GM12878 (cell line): ENCODE results near the gene MPHOSPH6. TPM values are rescaled to one million over a fixed set of nuclear protein-coding genes. Genes with fewer than 3 reads are reported as not detected.

Experiments used
- ATAC-seq: fragments of 200-7000 bp; cut with Tn5 transposase; 3 replicates; pipeline ENCODE4 v1.9.1; 2020; ENCODE audit warnings: mild to moderate bottlenecking, moderate library complexity
- Bru-seq: library from RNA; stranded (reverse); fragments of 400-500 nt; gene quantifications from one replicate; lab custom pipeline; 2021; lab: Mats Ljungman, UMichigan
- BruChase-seq, 2 experiments: library from RNA; stranded (reverse); fragments of 400-500 nt; gene quantifications; one replicate each; lab custom pipeline; 2021; lab: Mats Ljungman, UMichigan
- BruUV-seq: library from RNA; stranded (reverse); fragments of 400-500 nt; replicated peaks from 2 replicates; lab custom pipeline; 2021; lab: Mats Ljungman, UMichigan
- CTCF ChIA-PET: fragments of 300-600 bp; sonication (Branson Sonifier 250); formaldehyde crosslinking; extraction: SDS; loops from one replicate; lab custom pipeline; 2021; ENCODE audit warnings: inconsistent platforms; lab: Yijun Ruan, JAX
- POLR2A ChIA-PET: fragments of 350-600 bp; formaldehyde crosslinking; extraction: SDS; loops from one replicate; lab custom pipeline; 2021; ENCODE audit warnings: inconsistent platforms; lab: Charles Lee
- RAD21 ChIA-PET: fragments of 300-600 bp; sonication (Branson Sonifier 250); formaldehyde crosslinking; loops from one replicate; lab custom pipeline; 2023; ENCODE audit warnings: antibody characterized with exemption; ENCODE audit not compliant: unreplicated experiment; lab: Charles Lee
- SMC1A ChIA-PET: fragments of 300-600 bp; sonication (Branson Sonifier 250); formaldehyde crosslinking; loops from one replicate; lab custom pipeline; 2023; ENCODE audit not compliant: unreplicated experiment, uncharacterized antibody; lab: Charles Lee
- DNase-seq: peaks from one replicate; pipeline ENCODE4 v3.0.0-alpha.2; 2011; ENCODE audit warnings: low read depth, low spot score
- FAIRE-seq: peaks from 3 replicates; lab custom pipeline; 2011; peaks lifted over from hg19 to GRCh38; lab: Jason Lieb, UNC
- H2AFZ ChIP-seq: 2 replicates; pipeline ENCODE4 v1.6.0; 2011; ENCODE audit warnings: low read depth, low read length, control low read depth; ENCODE audit not compliant: control insufficient read depth
- H3K27ac ChIP-seq: 2 replicates; pipeline ENCODE4 v1.5.1; 2011; ENCODE audit warnings: control low read depth; ENCODE audit not compliant: control insufficient read depth, insufficient read depth
- H3K27me3 ChIP-seq, 2 experiments: replicated peaks in 1 of 2; 2 replicates each; pipeline versions ENCODE4 v1.6.0 to v1.6.1; 2011; ENCODE audit warnings: low read length in 1 of 2; ENCODE audit not compliant: control insufficient read depth in 2 of 2, insufficient read depth in 2 of 2
- H3K36me3 ChIP-seq, 2 experiments: 2 replicates each; pipeline ENCODE4 v1.5.1; 2011; ENCODE audit warnings: low read length in 1 of 2; ENCODE audit not compliant: control insufficient read depth in 2 of 2, insufficient read depth in 2 of 2
- H3K4me1 ChIP-seq: 2 replicates; pipeline ENCODE4 v1.6.1; 2011; ENCODE audit warnings: mild to moderate bottlenecking, low read length, moderate library complexity, mixed read lengths; ENCODE audit not compliant: control insufficient read depth, insufficient read depth
- H3K4me2 ChIP-seq: 2 replicates; pipeline ENCODE4 v1.6.0; 2011; ENCODE audit warnings: control low read depth; ENCODE audit not compliant: control insufficient read depth, insufficient read depth
- H3K4me3 ChIP-seq: fragments of 200-600 bp; sonication (generic); 2 replicates; pipeline ENCODE4 v1.5.1; 2016
- H3K79me2 ChIP-seq: 2 replicates; pipeline ENCODE4 v1.6.0; 2011; ENCODE audit warnings: low read length; ENCODE audit not compliant: control insufficient read depth, insufficient read depth
- H3K9ac ChIP-seq: 2 replicates; pipeline ENCODE4 v1.8.0; 2011; ENCODE audit warnings: low read length, control low read depth, mixed read lengths; ENCODE audit not compliant: control insufficient read depth, insufficient read depth
- H3K9me3 ChIP-seq: replicated peaks from 3 replicates; pipeline ENCODE4 v1.5.1; 2011; ENCODE audit warnings: mild to moderate bottlenecking, low read length; ENCODE audit not compliant: control insufficient read depth, insufficient read depth
- H4K20me1 ChIP-seq: 2 replicates; pipeline ENCODE4 v1.6.0; 2011; ENCODE audit not compliant: control insufficient read depth, insufficient read depth
- BCL11A ChIP-seq: IDR thresholded peaks from 2 replicates; pipeline ENCODE4 v1.6.1; 2011; ENCODE audit warnings: low read depth, low read length
- GATAD2B ChIP-seq: fragments of 450-650 bp; conservative IDR thresholded peaks from 2 replicates; pipeline ENCODE4 v1.6.1; 2017; ENCODE audit warnings: low read depth, mild to moderate bottlenecking, moderate library complexity
- IKZF1 ChIP-seq: fragments of 450-650 bp; conservative IDR thresholded peaks from 2 replicates; pipeline ENCODE4 v1.6.1; 2017; ENCODE audit warnings: antibody characterized with exemption, mild to moderate bottlenecking
- MEF2B ChIP-seq: fragments of 450-650 bp; IDR thresholded peaks from 2 replicates; pipeline ENCODE4 v1.6.1; 2018; ENCODE audit warnings: mild to moderate bottlenecking, moderate library complexity; ENCODE audit not compliant: partially characterized antibody, poor library complexity, severe bottlenecking
- NR2C2 ChIP-seq: IDR thresholded peaks from 2 replicates; pipeline ENCODE4 v1.6.1; 2011; ENCODE audit warnings: borderline replicate concordance, low read depth; ENCODE audit not compliant: control insufficient read depth, insufficient read length
- NRF1 ChIP-seq: conservative IDR thresholded peaks from 2 replicates; pipeline ENCODE4 v1.6.1; 2011; ENCODE audit warnings: mild to moderate bottlenecking, low read depth, low read length, improper control_type of control experiment
- USF1 ChIP-seq: IDR thresholded peaks from 2 replicates; pipeline ENCODE4 v1.6.1; 2011; ENCODE audit warnings: borderline replicate concordance, low read depth, mild to moderate bottlenecking, moderate library complexity, mixed read lengths, low read length; ENCODE audit not compliant: insufficient read depth; ENCODE audit errors: extremely low read length
- YY1 ChIP-seq: IDR thresholded peaks from 2 replicates; pipeline ENCODE4 v1.6.1; 2011; ENCODE audit warnings: low read depth, mild to moderate bottlenecking, low read length
- ZNF207 ChIP-seq: fragments of 450-650 bp; IDR thresholded peaks from 2 replicates; pipeline ENCODE4 v1.6.1; 2014; ENCODE audit warnings: antibody characterized with exemption, mild to moderate bottlenecking, borderline replicate concordance
- ZNF217 ChIP-seq: fragments of 450-650 bp; IDR thresholded peaks from 2 replicates; pipeline ENCODE4 v1.6.1; 2017; ENCODE audit warnings: antibody characterized with exemption, mild to moderate bottlenecking
- ZNF24 ChIP-seq: fragments of 450-650 bp; IDR thresholded peaks from 2 replicates; pipeline ENCODE4 v1.6.1; 2017; ENCODE audit warnings: antibody characterized with exemption, mild to moderate bottlenecking
- ZNF687 ChIP-seq: fragments of 450-650 bp; IDR thresholded peaks from 2 replicates; pipeline ENCODE4 v1.6.1; 2017; ENCODE audit warnings: mild to moderate bottlenecking, moderate library complexity
- WGBS: methylation state at CpG from one replicate; pipeline ENCODE4 v1.1.6; 2016; ENCODE audit warnings: low lambda C conversion rate; ENCODE audit not compliant: insufficient replicate concordance, insufficient coverage; ENCODE audit errors: missing lambda C conversion rate; 5-methylcytosine and 5-hydroxymethylcytosine counted together
- in situ Hi-C: fragments of 300-500 bp; cut with MboI; formaldehyde crosslinking; loops from 9 replicates; pipeline ENCODE4 v1.14.3; 2018; ENCODE audit warnings: mixed read lengths
- intact Hi-C: fragments of 100-400 bp; cut with micrococcal nuclease; formaldehyde crosslinking; loops from one replicate; pipeline ENCODE4 v1.14.2; 2022; ENCODE audit not compliant: unreplicated experiment
- long read RNA-seq, 2 experiments: library from polyadenylated mRNA; unstranded; transcript quantifications; one replicate each; pipeline ENCODE4 v2.0.0, GENCODE V29; 2019 to 2020
- polyA minus RNA-seq, 3 experiments: library from RNA; depleted of rRNA, polyadenylated mRNA; stranded (reverse); fragments of >200 nt; gene quantifications; 2 replicates each; pipeline ENCODE4 v1.2.3, GENCODE V29; 2011
- polyA plus RNA-seq, 11 experiments: library from polyadenylated mRNA; depleted of rRNA in 4 of 11; unstranded in 6 of 11; stranded (reverse) in 5 of 11; fragments of >200 nt; fragmentation: Nextera tagmentation in 4 of 11; fragmentation: Illumina TruSeq in 1 of 11; extraction: Ambion mirVana in 4 of 11; extraction: Trizol in 1 of 11; gene quantifications; 1 replicate in 1 of 11; 2 replicates in 10 of 11; pipeline versions ENCODE4 v1.2.1 to v1.2.3, GENCODE V29; 2011 to 2016; ENCODE audit warnings: inconsistent platforms in 2 of 11, missing spikeins in 2 of 11, low read depth in 1 of 11
- total RNA-seq, 4 experiments: library from RNA; depleted of rRNA in 3 of 4; stranded (reverse); fragments of >200 nt in 3 of 4; fragmentation: Illumina TruSeq in 1 of 4; extraction: Trizol in 1 of 4; gene quantifications; 2 replicates each; pipeline versions ENCODE4 v1.2.1 to v1.2.3, GENCODE V29; 2013 to 2021

The MPHOSPH6 gene
- 17.0 and 20.0 TPM in 2 replicates for total RNA-seq (2013; cell fraction: nucleolus; rRNA removed)
- total RNA-seq (2014; rRNA removed) (8.9 and 10.5 TPM in 2 replicates), total RNA-seq (2014; rRNA removed; fragmentation: Illumina TruSeq; extraction: Trizol) (16.6 and 17.3 TPM in 2 replicates), total RNA-seq (2021) (9.7 and 10.7 TPM in 2 replicates), polyA plus RNA-seq (2011; rRNA removed) (9.2 and 13.7 TPM in 2 replicates), polyA plus RNA-seq (2014; fragmentation: Illumina TruSeq; extraction: Trizol) (22.2 and 26.3 TPM in 2 replicates), polyA plus RNA-seq (2014; fragmentation: Nextera tagmentation; extraction: Ambion mirVana) (10 to 100 TPM; 34.9 to 39.6 TPM), polyA plus RNA-seq (2014; rRNA removed) (8.8 and 12.4 TPM in 2 replicates), polyA plus RNA-seq (2016; fragmentation: Nextera tagmentation; extraction: Ambion mirVana) (10 to 100 TPM; 32.4 to 33.0 TPM), polyA minus RNA-seq (2011; rRNA and poly(A)+ RNA removed) (1.7 and 2.5 TPM in 2 replicates), Bru-seq, nascent RNA (percentile 55 among the genes with signal in this experiment), BruChase-seq, experiment 1, labeled RNA remaining after a 6-hour chase (percentile 62 among the genes with signal in this experiment), BruChase-seq, experiment 2, labeled RNA remaining after a 2-hour chase (percentile 66 among the genes with signal in this experiment)
- polyA plus RNA-seq (2011; ENCODE audit: low read depth), result 19.1 TPM
- polyA plus RNA-seq (2011; cell fraction: cytosol; rRNA removed), result 2.3 and 2.7 TPM in 2 replicates
- polyA plus RNA-seq (2011; cell fraction: nucleus; rRNA removed), result 5.1 and 5.5 TPM in 2 replicates
- polyA plus RNA-seq (2012), result 15.2 and 16.5 TPM in 2 replicates
- 0.94 and 2.5 TPM in 2 replicates for polyA minus RNA-seq (2011; cell fraction: cytosol; rRNA and poly(A)+ RNA removed)
- polyA minus RNA-seq (2011; cell fraction: nucleus; rRNA and poly(A)+ RNA removed), result 1.1 and 4.5 TPM in 2 replicates
- long read RNA-seq, experiment 1, transcript MPHOSPH6-201 (5 exons, 1,103 nt), result major isoform, 12 of 13 reads
- long read RNA-seq, experiment 1, partial matches to known transcripts, result 1 of 13 reads
- long read RNA-seq, experiment 1, other reads (novel, unspliced or antisense), result 0 of 13 reads
- long read RNA-seq, experiment 2, transcript MPHOSPH6-201 (5 exons, 1,103 nt), result major isoform, 28 of 34 reads
- long read RNA-seq, experiment 2, partial matches to known transcripts, result 1 of 34 reads
- long read RNA-seq, experiment 2, other reads (novel, unspliced or antisense), result 5 of 34 reads

GRCh38 chr16:82169861-82170845, at the start of gene MPHOSPH6:
Gene MPHOSPH6, minus strand, starts transcription at chr16:82170224. Its CDS starts 49 bp downstream, at chr16:82170175.
- Histone ChIP-seq H3K27me3 (peaks cover 2 to 4% of the 10 kb centered on the region in 2 experiments; a peak in 3 of 4 replicates), H3K9me3 (peaks cover 16% of the 10 kb centered on the region; the same call in 2 of the 3 replicates), H3K4me2 (peak within 1 kb of the TSS; percentile 96), H3K27ac (no peak within 1 kb of the TSS), H3K4me3 (peak within 1 kb of the TSS; percentile 85), H3K79me2 (no peaks in the 10 kb centered on the region), H3K36me3 (no peaks in the 10 kb centered on the region; a peak in 1 of 4 replicates), H3K9ac (peak within 1 kb of the TSS; percentile 45), H4K20me1 (no peaks in the 10 kb centered on the region), H3K4me1 (peaks cover 4% of the 10 kb centered on the region), H2AFZ (peak within 1 kb of the TSS; percentile 83)
- ATAC-seq, result peak; percentile 100
- ChIA-PET POLR2A (no interaction called here), RAD21 (interaction anchor here (1.4 kb wide), 1 partner anchor 60 kb away, joined by 4 read pairs; no protein-coding TSS in a partner anchor), CTCF (interaction anchor here (2.2 kb wide), 1 partner anchor 61 kb away, joined by 11 read pairs; no protein-coding TSS in a partner anchor), SMC1A (interaction anchor here (1.1 kb wide), 1 partner anchor 9 kb away, joined by 4 read pairs; no protein-coding TSS in a partner anchor)
- FAIRE-seq, result peak; percentile 87
- WGBS, result under 1% methylated on average over 72 of the region's 89 CpGs
- in situ Hi-C loops (no loop called here), intact Hi-C loops (no loop called here)
- peak; percentile 41 for DNase-seq
- TSS peak; percentile 78 for BruUV-seq
- TF ChIP-seq BCL11A (no peak), YY1 (peak; percentile 83), NRF1 (peak; percentile 66), GATAD2B (peak; percentile 56; the same call in 1 of the 2 replicates), ZNF687 (0 out of 2 replicates have a peak, but pooled peaks have one; percentile 36), ZNF207 (0 out of 2 replicates have a peak, but pooled peaks have one; percentile 42), USF1 (peak; percentile 14), NR2C2 (no peak), IKZF1 (peak; percentile 80), ZNF24 (0 out of 2 replicates have a peak, but pooled peaks have one; percentile 29), ZNF217 (peak; percentile 87; the same call in 1 of the 2 replicates), MEF2B (peak; percentile 72)
